ENCODE data around the gene FNIP2.

Gene FNIP2

DNA sequence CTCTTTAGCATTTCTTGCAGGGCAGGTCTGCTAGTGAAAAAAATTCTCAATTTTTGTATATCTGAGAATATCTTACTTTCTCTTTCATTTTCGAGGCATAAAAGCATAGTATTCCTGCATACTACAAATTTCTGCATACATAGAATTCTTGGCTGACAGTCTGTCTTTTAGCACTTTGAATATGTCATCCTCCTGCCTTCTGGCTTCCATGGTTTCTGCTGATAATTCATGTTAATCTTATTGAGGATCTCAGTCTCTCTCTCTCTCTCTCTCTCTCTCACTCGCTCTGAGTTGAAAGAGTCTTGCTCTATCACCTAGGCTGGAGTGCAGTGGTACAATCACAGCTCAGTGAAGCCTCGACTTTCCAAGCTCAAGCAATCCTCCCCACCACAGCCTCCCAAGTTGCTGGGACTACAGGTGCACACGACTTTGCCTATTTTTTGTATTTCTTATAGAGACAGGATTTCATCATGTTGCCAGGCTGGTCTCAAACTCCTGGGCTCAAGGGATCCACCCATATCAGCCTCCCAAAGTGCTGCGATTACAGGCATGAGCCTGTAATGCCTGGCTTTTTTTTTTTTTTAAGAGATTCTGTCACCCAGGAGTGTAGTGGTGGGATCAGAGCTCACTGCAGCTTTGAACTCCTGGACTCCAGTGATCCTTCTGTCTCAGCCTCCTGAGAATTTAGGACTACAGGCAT lies 161.3 kb downstream of the FNIP2 start:
- TF ChIP-seq NFIC (IDR thresholded peaks at IDR 0.05) (no peak), TAF1 (IDR thresholded peaks at IDR 0.05; ENCODE audit: low read depth) (no peak)

DNA sequence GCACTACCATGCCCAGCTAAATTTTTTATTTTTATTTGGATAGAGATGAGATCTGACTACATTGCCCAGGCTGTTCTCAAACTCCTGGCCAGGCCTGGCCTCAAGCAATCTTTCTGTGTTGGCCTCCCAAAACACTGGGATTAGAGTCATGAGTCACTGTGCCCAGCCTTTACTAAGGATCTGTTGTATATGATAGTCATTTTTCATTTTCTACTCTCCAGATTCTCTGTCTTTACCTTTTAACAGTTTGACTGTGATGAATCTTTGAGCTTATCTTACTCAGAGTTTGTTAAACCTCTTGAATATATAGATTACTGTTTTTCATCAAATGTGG lies 161.8 kb downstream of the FNIP2 start:
- TF ChIP-seq YY1 (IDR thresholded peaks at IDR 0.05; ENCODE audit: low read depth), result no peak
- no peak for TF ChIP-seq EGR1 (IDR thresholded peaks at IDR 0.05)
- TF ChIP-seq EP300 (IDR thresholded peaks at IDR 0.05; ENCODE audit: borderline replicate concordance), result no peak
- no peak for TF ChIP-seq TEAD4 (IDR thresholded peaks at IDR 0.05)
- no peak for TF ChIP-seq ZBTB7A (IDR thresholded peaks at IDR 0.05; ENCODE audit: low read depth)
- TF ChIP-seq, protein P1, sequence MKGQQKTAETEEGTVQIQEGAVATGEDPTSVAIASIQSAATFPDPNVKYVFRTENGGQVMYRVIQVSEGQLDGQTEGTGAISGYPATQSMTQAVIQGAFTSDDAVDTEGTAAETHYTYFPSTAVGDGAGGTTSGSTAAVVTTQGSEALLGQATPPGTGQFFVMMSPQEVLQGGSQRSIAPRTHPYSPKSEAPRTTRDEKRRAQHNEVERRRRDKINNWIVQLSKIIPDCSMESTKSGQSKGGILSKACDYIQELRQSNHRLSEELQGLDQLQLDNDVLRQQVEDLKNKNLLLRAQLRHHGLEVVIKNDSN (IDR thresholded peaks at IDR 0.05), result no peak
- TF ChIP-seq CREB1 (IDR thresholded peaks at IDR 0.05; ENCODE audit: low read depth), result no peak
- no peak for TF ChIP-seq TAF1 (IDR thresholded peaks at IDR 0.05; ENCODE audit: low read depth)
- TF ChIP-seq, protein P2, sequence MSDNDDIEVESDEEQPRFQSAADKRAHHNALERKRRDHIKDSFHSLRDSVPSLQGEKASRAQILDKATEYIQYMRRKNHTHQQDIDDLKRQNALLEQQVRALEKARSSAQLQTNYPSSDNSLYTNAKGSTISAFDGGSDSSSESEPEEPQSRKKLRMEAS (IDR thresholded peaks at IDR 0.05), result no peak
- TF ChIP-seq NFIC (IDR thresholded peaks at IDR 0.05), result no peak
- TF ChIP-seq RAD21 (IDR thresholded peaks at IDR 0.05; ENCODE audit: low read depth), result no peak

DNA sequence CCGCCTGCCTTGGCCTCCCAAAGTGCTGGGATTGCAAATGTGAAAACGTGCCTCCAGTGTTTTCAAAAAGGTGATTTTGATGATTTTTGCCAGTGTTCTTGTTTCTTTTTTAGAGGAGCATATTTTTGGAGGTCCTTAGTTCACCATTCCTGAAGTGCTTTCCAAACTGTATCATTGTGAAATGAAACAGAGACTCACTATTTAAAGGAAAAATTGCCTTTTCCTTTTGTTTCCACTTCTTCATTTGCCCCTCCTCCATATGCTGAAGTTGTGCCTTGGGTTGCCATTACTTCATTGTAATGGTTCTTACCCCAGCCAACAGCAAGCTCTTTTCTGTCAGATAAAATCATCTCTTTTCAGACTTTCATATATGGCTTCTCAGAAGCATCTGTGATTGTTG lies 164.4 kb downstream of the FNIP2 start:
- TF ChIP-seq CEBPB (IDR thresholded peaks at IDR 0.05) (no peak), YY1 (IDR thresholded peaks at IDR 0.05; ENCODE audit: low read depth) (no peak), EP300 (IDR thresholded peaks at IDR 0.05; ENCODE audit: borderline replicate concordance) (no peak), TAF1 (IDR thresholded peaks at IDR 0.05; ENCODE audit: low read depth) (no peak), FOXM1 (IDR thresholded peaks at IDR 0.05; ENCODE audit: borderline replicate concordance, low read depth) (no peak), TCF12 (IDR thresholded peaks at IDR 0.05; ENCODE audit: low read depth) (no peak), TEAD4 (IDR thresholded peaks at IDR 0.05) (no peak), RAD21 (IDR thresholded peaks at IDR 0.05; ENCODE audit: low read depth) (no peak), ZBTB7A (IDR thresholded peaks at IDR 0.05; ENCODE audit: low read depth) (no peak), EGR1 (IDR thresholded peaks at IDR 0.05) (no peak), CREB1 (IDR thresholded peaks at IDR 0.05; ENCODE audit: low read depth) (no peak), NFIC (IDR thresholded peaks at IDR 0.05) (no peak)
- TF ChIP-seq, protein P3, sequence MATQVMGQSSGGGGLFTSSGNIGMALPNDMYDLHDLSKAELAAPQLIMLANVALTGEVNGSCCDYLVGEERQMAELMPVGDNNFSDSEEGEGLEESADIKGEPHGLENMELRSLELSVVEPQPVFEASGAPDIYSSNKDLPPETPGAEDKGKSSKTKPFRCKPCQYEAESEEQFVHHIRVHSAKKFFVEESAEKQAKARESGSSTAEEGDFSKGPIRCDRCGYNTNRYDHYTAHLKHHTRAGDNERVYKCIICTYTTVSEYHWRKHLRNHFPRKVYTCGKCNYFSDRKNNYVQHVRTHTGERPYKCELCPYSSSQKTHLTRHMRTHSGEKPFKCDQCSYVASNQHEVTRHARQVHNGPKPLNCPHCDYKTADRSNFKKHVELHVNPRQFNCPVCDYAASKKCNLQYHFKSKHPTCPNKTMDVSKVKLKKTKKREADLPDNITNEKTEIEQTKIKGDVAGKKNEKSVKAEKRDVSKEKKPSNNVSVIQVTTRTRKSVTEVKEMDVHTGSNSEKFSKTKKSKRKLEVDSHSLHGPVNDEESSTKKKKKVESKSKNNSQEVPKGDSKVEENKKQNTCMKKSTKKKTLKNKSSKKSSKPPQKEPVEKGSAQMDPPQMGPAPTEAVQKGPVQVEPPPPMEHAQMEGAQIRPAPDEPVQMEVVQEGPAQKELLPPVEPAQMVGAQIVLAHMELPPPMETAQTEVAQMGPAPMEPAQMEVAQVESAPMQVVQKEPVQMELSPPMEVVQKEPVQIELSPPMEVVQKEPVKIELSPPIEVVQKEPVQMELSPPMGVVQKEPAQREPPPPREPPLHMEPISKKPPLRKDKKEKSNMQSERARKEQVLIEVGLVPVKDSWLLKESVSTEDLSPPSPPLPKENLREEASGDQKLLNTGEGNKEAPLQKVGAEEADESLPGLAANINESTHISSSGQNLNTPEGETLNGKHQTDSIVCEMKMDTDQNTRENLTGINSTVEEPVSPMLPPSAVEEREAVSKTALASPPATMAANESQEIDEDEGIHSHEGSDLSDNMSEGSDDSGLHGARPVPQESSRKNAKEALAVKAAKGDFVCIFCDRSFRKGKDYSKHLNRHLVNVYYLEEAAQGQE (IDR thresholded peaks at IDR 0.05; ENCODE audit: low read depth), result no peak
- TF ChIP-seq, protein P2 (IDR thresholded peaks at IDR 0.05), result no peak
- TF ChIP-seq, protein P1 (IDR thresholded peaks at IDR 0.05), result no peak

DNA sequence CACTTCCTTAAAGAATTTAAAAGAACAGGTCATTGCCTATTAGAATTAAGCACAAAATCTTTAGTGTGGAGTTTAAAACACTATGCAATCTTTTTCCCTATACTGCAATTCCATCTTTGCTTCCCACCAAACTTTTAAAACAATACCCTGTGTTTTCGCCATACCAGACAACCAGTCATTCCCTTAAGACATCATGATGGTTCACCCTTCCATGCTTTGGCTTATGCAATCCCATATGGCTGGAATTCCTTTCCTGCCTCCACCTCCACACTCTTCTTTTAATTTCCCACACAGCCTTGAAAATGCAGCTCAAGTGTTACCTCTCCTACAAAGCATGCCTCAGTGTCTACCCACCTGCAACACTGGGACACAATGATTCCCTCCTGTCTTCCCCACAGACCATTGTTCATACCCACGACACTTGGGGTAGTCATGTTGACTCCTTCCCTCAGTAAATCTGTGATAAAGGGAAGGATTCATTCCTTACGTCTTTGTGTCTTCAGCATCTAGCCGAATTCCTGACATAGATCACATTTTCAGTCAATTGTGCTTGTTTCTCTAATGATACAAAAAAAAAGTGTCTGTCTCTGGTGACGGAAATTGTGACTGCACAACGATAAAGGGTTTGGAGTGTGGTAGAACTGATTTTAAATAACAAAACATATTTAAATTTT lies 166.3 kb downstream of the FNIP2 start:
- TF ChIP-seq CEBPB (IDR thresholded peaks at IDR 0.05) (no peak), TAF1 (IDR thresholded peaks at IDR 0.05; ENCODE audit: low read depth) (no peak), YY1 (IDR thresholded peaks at IDR 0.05; ENCODE audit: low read depth) (no peak), RAD21 (IDR thresholded peaks at IDR 0.05; ENCODE audit: low read depth) (no peak), TCF12 (IDR thresholded peaks at IDR 0.05; ENCODE audit: low read depth) (no peak), EP300 (IDR thresholded peaks at IDR 0.05; ENCODE audit: borderline replicate concordance) (no peak), NFIC (IDR thresholded peaks at IDR 0.05) (no peak), ZBTB7A (IDR thresholded peaks at IDR 0.05; ENCODE audit: low read depth) (no peak), EGR1 (IDR thresholded peaks at IDR 0.05) (no peak), TEAD4 (IDR thresholded peaks at IDR 0.05) (no peak), FOXM1 (IDR thresholded peaks at IDR 0.05; ENCODE audit: borderline replicate concordance, low read depth) (no peak), CREB1 (IDR thresholded peaks at IDR 0.05; ENCODE audit: low read depth) (no peak)
- TF ChIP-seq, protein P3 (IDR thresholded peaks at IDR 0.05; ENCODE audit: low read depth), result no peak
- TF ChIP-seq, protein P2 (IDR thresholded peaks at IDR 0.05), result no peak
- TF ChIP-seq, protein P1 (IDR thresholded peaks at IDR 0.05), result no peak

DNA sequence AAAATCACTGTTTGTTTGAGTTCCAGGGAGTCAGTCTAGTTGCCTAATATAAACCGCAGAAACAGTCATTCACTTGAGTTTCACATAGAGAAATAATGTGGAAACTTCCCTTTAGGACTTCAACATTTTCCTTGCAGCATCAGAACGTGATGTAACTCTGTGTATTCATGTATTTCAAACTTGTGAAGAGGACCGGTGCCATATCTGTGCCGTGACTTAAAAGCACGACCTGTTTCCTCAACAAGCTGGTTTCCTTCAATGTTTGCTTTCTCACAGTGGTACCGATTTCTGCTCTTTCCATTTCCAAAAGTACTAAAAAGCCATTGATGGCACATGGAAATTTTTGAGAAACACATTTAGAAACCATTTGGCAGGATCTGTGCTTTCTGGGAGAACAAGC lies 167.4 kb downstream of the FNIP2 start:
- TF ChIP-seq TAF1 (IDR thresholded peaks at IDR 0.05; ENCODE audit: low read depth), result no peak
- no peak for TF ChIP-seq ZBTB7A (IDR thresholded peaks at IDR 0.05; ENCODE audit: low read depth)
- TF ChIP-seq, protein P3 (IDR thresholded peaks at IDR 0.05; ENCODE audit: low read depth), result no peak
